HPDE6-E6E7 (cell line): Measurements from ENCODE around the gene SSU72.
"Not testable (repeated sequence)": the region's sequence is repeated elsewhere in the genome, so short reads cannot be mapped to it uniquely, and the experiment has no call there.

Experiments used
- DNase-seq: peaks from one replicate; pipeline ENCODE4 v3.0.0; 2011; ENCODE audit warnings: missing footprints; ENCODE audit errors: extremely low spot score

SSU72 gene

DNA sequence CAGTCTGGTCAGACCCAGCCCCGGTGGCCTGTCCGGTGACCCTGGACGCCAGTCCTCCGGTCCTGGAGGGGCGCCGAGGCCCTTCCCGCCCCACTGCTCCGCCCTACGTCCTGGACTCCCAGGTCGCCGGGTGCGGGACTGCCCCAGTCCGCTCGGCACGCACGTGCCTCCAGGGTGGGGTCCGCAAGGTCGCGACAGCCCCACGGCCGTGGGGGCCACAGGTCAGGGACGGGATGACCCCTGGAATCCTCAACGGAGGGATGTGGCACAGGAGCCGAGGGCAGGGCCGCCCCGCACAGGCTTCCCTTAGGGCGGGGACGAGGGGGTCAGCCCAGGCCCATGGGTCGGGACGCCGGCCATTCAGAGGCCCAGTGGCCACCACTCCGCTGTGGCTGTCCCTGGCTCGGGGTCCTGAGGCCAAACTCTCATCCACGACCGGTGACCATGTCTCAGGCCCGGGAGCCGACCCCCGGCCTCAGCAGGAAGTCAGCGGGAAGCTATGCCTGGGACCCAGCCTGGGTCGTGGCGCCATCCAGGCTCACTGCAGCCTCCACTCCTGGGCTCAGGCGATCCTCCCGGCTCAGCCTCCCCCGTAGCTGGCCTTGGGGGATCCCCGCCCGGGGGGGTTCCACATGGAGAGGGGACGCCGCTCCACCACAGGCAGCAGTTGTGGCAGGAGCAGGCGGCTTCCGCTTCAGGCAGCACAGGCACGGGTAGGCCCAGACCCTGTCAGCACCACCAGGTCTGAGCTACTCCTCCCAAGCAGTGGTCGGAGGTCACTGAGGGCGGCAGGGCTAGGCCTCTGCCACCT, 33.6 kb downstream of the SSU72 start:
- no peak for DNase-seq

DNA sequence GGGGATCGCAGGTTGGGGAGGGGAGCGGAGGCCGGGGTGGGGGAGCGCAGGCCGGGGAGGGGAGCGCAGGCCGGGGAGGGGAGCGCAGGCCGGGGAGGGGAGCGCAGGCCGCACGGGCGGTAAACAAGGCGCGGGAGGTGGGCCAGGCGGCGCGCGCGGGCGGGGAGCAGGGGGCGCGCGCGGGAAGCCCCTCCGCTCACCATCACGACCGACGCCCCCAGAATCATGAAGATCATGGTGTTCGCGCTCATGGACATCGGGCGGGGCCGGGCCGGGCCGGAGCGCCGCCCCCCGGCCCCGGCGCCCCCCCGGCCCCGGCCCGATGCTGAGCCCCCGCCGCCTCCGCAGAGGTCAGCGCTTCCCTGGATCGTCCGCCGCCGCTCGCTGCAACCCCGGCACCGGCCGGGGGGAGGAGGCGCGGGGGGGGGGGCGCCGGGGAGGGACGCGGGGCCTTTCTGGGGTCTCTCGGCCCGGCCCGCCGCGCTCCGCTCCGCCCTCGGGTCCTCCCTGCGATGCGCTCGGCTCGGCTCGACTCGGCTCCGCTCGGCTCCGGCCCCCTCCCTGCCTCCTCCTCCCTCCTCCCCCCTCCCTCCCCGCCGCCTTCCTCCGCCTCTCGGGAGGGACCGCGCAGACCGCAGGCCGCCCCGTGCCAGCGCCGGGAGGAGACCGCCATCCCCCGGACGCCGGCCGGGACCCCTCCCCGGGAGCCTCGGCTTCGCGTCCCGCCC, 34.4 kb downstream of the SSU72 start, which contains the start of gene TMEM240:
Gene TMEM240 (minus strand): TSS at position 535 of the 728 bp plus-strand sequence. CDS start 278 bp downstream, at position 257.
- DNase-seq, result no peak

DNA sequence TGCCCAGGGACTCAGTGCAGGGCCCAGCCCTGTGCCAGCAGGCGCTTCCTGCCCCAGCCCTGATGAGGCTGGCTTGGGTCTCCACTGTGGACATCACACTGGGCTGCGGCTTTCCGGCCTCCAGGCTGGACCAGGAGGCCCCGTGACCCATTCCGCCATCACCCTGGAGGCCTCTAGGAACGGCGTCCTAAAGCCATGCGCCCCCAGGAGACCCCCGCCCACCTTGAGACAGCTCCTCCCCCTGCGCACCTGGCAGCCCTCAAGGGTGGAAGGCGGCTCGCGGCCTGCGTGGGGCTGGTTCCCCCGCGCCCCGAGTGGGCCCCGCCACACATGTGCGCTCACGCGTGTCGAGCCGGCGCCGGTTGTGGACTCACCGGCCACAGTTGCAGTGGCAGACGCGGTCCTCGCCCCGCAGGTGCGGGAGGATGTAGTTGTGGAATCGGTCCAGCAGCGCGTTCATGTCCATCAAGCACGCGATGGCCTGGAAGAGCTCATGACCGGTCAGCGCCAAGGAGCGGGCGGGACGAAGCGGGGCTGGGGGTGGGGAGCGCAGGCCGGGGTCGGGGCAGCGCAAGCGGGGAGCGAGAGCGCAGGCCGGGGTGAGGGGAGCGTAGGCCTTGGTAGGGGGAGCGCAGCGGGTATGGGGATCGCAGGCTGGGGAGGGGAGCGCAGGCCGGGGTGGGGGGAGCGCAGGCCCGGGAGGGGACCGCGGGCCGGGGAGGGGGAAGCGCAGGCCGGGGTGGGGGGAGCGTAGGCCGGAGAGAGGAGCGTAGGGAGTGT, 35.2 kb downstream of the SSU72 start:
- no peak for DNase-seq

DNA sequence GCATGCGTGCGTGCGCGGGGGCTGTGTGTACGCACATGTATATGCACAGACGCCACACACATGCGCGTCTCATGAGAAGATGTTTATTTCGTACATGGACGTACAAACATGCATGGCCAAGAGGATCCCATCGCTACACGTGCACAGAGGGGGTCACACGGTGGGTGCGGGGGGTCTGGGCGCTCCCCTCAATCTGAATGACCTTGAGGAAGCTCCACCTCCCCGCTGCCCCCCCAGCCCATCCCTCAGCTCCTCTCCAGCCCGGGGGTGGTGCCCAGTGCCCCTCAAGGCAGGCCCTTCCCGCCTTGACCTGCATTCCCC, 35.7 kb downstream of the SSU72 start:
- no peak for DNase-seq

DNA sequence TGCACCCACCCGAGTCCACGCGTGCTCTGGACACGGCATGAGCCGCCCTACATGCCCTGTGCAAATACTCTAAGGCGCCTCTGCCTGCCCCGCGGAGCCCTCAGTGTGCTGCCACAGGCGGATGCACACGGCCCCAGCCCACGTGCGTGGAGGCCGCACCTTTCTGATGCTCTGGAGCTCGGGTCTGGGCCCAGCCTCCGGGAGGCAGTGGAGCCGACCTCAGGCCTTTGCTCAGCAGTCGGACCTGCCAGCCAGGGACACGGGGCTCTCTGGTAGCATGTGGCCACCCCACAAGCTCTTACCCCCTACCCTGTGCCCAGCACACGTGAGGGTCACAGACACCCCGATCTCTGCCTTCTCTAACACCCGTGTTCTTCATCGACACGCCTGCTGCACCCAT, 36.3 kb downstream of the SSU72 start:
- DNase-seq, result no peak

DNA sequence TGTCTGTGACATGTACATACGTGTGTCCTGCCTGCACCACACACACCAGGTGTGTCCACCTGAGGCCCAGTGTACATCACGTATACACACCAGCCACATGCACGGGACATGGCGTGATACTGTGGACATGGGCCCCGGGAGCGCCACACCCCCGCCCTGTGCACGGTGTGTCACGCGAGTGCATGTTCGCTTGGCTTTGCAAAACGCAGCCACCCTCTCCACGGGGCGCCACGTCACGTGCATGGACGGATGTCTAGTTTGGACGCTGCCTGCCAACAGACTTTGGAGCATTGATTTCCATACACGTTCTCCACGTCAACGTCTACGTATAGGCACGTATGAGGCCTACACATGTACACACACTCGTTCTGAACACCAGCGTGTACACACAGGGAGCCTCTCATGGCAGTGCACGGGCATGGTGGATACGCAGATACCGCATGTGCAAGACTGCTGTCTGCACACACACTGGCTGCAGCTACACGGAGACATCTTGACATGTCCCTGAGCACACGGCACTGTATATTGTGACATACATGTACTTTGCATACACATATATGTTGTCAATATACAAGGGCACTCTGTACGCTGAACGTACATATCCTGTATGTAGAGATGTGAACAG, 36.9 kb downstream of the SSU72 start:
- no peak for DNase-seq

DNA sequence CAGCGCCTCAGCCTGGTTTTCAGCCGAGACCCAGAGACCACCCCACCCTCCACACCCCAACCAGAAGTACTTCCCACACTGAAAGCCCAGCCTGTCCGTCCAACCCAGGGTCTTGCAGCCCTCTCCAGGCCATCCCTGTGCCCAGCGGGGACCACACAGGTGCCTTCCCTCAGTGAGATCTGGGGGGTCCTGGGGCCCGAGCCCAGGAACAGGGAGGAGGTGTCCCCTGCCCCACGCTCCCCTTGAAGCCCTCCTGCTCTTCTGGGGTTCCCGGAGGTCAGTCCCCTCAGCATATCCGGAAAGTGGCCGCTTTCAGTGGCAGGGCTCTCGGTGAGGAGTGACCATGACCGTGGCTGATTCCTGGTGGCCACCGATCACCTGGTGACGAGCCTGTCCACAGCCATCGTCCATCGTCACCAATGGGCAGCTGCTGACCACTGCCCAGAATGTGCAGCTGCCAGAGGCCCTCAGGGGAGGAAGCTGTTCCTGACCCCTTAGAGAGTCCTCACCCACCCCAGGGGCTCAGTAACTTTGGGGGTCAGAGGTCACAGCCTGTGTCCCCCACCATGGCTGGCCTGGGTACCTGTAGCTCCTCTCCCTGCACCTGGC, 37.6 kb downstream of the SSU72 start:
- no peak for DNase-seq

DNA sequence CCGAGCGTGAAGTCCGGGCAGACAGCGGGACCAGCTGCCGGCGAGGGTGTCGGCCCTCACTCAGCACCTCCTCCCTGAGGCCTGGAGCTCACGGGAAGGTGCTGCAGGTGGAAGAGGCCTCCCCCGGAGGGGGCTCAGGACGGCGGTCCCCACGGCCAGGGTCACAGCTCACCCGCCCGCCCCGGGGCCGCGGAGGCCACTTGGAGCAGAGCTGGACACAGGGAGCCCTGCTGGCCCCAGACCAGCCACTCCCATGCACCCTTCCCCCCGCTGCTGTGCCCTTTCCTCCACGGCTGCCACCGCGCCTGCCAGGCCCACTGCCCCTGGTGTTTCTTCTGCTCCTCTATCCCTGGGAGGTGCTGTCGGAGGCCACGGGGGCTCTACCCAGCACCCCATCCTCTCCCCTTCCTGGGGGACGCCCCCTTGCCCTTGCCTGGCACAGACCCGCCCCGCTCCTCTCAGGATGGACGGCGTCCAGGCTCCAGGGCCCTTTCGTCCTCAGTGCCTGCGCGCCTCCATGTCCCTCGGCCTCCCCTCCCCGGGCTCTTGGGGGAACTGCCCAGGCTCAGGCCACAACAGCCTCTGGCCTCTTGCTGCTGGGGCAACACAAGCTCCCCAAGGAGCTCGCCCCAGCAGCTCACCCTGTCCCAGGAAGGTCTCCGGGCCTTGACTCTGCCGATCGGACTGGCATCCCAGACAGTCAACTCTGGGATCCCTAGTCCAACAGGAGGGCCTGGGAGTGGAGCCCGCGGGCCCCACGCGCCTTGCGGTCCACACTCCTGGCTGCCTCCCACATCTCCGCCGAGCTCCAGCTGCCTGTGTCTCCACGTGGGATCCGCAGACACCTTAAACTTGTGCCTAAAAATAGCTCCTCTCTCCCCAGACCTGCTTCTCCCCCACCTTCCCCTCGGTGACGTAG, 38.4 kb downstream of the SSU72 start:
- DNase-seq, result no peak

DNA sequence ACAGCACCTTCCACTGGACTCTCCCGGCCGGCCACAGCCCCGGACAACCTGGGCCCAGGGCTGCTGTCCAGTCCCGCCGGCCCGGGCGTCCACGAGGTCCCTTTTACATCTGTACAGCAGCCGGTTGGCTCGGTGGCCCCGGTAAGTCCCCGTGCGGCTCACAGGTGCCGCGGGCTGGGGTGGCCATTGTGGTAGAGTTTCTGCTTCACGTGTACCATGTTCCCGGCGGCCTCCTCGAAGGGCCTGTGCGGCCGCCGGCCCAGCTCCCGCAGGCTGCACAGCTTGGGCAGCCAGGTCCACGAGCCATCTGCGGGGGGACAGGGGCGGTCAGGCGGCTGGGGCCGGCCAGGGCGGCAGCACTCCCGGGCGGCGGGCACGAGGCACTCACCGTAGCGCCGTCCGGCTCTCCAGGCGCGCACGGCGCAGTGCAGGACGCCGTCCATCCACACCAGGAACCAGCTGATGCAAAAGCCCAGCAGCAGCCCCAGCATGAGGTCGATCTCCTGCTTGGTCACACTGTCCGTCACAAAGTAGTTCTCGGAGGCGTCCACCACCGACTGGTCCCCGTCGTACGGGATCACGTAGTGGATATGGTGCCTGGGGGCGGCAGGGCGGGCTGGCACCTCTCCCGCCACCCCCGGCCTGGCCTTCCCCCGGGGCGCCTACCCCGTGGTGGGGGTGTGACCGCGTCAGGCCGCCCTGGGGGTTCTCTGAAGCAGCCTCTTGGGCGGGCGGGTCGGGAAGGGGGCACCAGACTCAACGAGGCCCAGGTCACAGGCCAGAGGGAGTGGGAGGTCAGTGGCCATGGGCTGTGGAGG, 39.3 kb downstream of the SSU72 start:
- DNase-seq, result no peak

DNA sequence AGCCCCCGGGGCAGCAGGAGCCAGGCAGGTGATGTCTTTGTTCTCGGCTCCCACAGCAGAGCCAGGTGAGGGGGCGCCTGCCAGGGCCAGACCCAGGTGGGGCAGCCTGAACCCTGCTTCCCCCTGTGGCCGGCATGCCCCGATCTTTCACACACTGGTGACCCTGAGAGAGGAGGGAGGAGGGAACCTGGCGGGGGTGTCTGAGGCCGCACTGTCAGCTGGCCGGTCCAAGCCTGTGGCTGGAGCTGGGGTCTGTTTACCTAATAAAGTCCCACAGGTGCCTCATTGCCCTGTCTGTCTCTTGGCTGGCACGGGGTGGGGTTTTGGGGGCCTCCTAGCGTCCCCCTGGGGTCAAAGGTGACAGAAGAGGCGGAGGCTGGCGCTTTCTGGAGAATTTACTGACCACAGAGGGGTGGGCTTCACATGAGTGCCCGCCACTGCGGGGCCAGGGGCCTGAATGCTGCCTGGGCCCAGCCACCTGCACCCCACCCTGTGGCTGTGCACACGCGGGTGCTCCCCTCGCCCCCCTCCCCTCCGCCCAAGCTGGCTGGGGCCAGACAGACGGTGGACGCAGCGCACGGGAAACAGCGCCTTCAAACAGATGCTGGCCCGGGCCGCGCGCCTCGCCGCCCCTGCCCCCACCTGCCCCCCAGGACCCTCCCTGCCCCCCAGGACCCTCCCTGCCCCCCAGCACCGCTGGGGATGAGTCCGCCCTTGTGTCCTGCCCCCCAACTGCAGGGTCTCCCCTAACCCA, 40.1 kb downstream of the SSU72 start:
- no peak for DNase-seq

DNA sequence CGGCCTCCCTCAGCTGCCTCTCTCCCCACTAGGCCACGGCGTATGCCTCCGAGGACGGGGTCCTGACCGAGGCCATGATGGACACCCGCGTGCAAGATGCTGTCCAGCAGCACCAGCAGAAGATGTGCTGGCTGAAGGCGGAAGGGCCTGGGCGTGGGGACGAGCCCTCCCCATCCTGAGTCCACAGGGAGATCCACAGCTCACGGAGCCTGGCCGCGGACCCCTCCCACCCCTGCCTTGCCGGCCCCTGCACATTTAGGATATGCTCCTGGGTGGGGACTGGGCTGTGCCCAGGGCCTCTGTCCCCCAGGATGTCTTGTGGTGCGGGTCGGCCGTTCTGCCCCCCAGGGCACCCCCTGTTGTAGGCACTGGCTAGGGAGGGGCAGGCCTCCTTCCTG, 40.8 kb downstream of the SSU72 start:
- DNase-seq, result not testable (repeated sequence)

DNA sequence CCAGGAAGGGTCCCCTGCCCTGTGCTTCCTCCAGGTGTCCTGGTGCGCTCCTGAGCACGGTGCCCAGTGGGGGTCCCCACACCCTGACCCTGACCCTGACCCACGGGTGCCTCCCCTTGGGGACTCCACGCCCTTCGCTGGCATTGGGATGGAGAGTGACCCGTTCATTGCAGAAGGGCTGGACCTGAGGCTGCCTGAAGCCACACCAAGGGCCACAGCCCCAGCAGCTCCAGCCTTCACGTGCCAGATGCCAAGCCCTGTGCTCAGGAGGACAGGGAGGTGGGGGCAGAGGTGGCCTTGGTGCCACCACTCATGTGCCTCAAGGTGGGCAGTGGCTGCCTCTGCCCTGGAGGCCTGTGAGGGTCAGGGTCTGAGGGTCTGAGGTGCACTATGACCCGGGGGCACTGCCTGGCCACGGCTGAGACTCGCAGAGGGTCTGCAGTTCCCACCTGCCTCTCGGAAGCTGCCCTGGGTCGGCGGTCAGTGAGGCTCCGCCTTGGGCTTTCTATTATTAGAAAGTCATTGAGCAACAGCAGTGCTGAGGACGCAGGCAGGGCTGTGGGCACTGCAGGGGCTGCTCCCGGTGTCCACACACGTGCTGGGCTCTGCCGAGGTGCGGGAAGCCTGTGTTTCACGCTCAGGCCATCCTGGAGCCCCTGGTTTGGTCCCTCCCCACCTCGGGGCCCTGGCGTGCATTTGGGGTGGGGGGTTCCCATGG, 41.3 kb downstream of the SSU72 start:
- DNase-seq, result not testable (repeated sequence)

DNA sequence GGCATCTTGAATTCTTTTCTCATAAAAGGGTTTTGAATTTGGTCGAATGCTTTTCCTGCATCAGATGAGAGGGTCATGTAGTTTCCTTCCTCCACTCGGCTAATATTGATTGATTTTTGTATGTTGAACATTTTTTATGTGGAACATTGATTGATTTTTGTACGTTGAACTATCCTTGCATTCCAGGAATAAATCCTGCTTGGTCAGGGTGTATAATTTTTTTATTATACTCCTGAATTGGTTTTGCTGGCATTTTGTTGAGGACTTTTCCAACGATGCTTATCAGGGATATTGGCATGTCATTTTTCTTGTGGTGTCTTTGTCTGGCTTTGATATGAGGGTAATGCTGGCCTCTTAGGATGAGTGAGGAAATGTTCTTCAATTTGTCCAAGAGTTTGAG, 42.7 kb downstream of the SSU72 start:
- no peak for DNase-seq

DNA sequence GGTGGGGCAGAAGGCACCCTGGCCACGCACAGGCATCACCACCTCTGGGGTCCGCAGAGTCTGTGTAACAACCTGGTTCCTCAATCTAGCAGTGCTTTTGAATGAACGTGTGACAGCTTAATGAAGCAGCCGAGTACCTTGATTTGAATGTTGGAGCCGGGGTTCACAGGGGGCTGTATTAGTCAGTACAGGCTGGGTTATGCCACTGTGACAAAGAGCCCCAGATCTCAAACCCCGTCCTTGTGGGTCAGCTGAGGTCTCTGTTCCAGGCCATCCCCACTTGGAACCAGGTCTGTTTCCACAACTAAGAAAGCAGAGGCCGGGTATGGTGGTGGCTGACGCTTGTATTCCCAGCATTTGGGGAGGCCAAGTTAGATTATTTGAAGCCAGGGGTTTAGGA, 44.7 kb downstream of the SSU72 start:
- DNase-seq, result no peak

DNA sequence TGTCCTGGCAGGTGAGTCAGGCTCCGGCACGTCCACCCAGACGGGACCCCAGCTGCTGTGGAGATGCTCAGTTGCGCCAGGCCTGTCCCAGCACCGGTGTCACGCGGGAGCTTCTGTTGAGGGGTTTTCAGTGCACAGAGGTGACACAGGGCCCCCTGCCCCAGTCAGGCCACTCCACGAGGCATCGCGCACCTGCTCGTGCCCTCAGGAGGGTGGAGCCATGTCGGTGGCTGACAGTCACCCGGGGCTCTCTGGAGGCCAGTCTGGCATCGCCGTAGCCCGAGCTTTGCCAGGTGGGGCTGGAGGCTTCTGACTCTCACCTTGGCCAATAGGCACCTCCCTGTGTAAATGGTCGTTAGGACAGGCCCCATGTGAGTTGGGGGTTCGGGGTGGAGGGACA, 45.3 kb downstream of the SSU72 start:
- DNase-seq, result no peak

DNA sequence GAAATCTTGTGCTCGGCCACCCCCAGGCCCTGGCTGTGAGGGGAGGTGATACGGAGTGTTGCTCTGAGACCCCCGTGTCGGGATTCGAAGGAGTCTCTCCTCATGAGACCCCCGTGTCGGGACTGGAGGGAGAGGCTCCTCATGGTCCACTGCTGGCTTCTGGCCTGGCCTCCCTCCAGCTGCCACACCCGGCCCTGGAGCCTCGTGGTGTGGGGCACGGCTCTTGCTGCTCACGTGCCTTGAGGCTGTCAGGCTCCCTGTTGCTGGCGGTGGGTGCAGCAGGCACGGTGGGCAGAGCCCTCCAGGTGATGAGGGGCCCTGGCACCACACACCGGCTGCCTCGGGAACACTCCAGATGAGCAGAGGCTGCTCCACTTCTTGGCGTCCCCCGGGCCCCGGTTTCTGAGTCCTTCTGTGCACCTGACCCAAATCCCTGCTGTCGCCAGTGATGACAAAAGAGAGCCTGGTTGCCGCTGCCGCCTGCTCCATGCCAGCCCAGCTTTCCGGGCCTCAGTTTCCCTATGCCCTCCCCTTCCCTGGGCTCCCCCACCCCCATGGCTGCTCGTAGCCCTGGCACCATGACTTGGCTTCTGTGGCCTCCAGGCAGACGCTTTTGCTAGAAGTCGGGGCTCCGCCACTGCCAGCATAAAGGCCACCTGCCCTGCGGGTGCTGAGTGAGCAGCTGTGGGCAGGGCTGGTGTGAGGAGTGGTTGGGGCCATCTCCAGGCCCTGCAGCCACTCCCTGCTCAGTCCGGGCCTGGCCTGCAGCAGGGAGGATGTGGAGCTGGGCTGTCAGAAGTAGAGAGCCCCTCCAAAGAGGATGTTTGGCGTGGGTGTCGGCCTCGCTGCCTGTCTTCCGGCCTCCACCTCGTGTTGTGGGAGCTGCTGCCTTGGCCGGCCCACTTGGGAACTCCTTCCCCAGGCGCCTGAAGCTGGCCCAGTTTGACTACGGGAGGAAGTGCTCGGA, 46.1 kb downstream of the SSU72 start:
- DNase-seq, result no peak
